ENCODE data around the gene CPN2. TPM values are rescaled to one million over a fixed set of nuclear protein-coding genes. Genes with fewer than 3 reads are reported as not detected.

CPN2 gene
- total and polyA plus RNA-seq, 10 of the 15 experiments (the other 5 are each of a cell fraction or from before 2014, with no cell fraction given): not detected

- Histone ChIP-seq H3K4me3 (no peak overlapping the region), H4K20me1 (ENCODE audit: control insufficient read depth, insufficient read depth) (no peaks in the 10 kb centered on the region), H3K4me2 (ENCODE audit: control insufficient read depth, insufficient read depth) (no peak overlapping the region), H2AFZ (ENCODE audit: control insufficient read depth, low read depth, low read length) (no peak overlapping the region), H3K9me3 (replicated peaks; ENCODE audit: control insufficient read depth, insufficient read depth, low read length) (no peaks in the 10 kb centered on the region), H3K36me3 (ENCODE audit: control insufficient read depth in 2 of 2, insufficient read depth in 2 of 2, low read length in 1 of 2) (no peaks in the 10 kb centered on the region), H3K79me2 (ENCODE audit: control insufficient read depth, insufficient read depth, low read length) (no peaks in the 10 kb centered on the region), H3K4me1 (ENCODE audit: control insufficient read depth, insufficient read depth, low read length) (no peaks in the 10 kb centered on the region), H3K27ac (ENCODE audit: control insufficient read depth, insufficient read depth) (no peak overlapping the region), H3K27me3 (replicated peaks in 1 of 2; ENCODE audit: control insufficient read depth in 2 of 2, insufficient read depth in 2 of 2, low read length in 1 of 2) (no peaks in the 10 kb centered on the region; a peak in 2 of 4 replicates), H3K9ac (ENCODE audit: control insufficient read depth, insufficient read depth, low read length) (no peak overlapping the region)
- ChIA-PET RAD21 (ENCODE audit: unreplicated experiment) (no interaction called here), CTCF (no interaction called here), SMC1A (ENCODE audit: uncharacterized antibody, unreplicated experiment) (no interaction called here), POLR2A (no interaction called here)
- DNase-seq (ENCODE audit: low read depth, low spot score): no peak
- in situ Hi-C loops (cut with MboI): no loop called here
- intact Hi-C loops (cut with micrococcal nuclease; ENCODE audit: unreplicated experiment): no loop called here
- TF ChIP-seq, protein P1, sequence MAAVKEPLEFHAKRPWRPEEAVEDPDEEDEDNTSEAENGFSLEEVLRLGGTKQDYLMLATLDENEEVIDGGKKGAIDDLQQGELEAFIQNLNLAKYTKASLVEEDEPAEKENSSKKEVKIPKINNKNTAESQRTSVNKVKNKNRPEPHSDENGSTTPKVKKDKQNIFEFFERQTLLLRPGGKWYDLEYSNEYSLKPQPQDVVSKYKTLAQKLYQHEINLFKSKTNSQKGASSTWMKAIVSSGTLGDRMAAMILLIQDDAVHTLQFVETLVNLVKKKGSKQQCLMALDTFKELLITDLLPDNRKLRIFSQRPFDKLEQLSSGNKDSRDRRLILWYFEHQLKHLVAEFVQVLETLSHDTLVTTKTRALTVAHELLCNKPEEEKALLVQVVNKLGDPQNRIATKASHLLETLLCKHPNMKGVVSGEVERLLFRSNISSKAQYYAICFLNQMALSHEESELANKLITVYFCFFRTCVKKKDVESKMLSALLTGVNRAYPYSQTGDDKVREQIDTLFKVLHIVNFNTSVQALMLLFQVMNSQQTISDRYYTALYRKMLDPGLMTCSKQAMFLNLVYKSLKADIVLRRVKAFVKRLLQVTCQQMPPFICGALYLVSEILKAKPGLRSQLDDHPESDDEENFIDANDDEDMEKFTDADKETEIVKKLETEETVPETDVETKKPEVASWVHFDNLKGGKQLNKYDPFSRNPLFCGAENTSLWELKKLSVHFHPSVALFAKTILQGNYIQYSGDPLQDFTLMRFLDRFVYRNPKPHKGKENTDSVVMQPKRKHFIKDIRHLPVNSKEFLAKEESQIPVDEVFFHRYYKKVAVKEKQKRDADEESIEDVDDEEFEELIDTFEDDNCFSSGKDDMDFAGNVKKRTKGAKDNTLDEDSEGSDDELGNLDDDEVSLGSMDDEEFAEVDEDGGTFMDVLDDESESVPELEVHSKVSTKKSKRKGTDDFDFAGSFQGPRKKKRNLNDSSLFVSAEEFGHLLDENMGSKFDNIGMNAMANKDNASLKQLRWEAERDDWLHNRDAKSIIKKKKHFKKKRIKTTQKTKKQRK (IDR thresholded peaks at IDR 0.05; ENCODE audit: low read depth, low read length): no peak
- no peak for TF ChIP-seq CTCF (IDR thresholded peaks at IDR 0.05 in 2 of 3, conservative IDR thresholded peaks at IDR 0.05 in 1 of 3; ENCODE audit: control insufficient read depth in 2 of 3, extremely low read depth in 1 of 3, insufficient read depth in 1 of 3, low read depth in 3 of 3, low read length in 3 of 3)
- TF ChIP-seq CUX1 (IDR thresholded peaks at IDR 0.05; ENCODE audit: insufficient replicate concordance, low read depth, low read length): no peak
- TF ChIP-seq, protein P2, sequence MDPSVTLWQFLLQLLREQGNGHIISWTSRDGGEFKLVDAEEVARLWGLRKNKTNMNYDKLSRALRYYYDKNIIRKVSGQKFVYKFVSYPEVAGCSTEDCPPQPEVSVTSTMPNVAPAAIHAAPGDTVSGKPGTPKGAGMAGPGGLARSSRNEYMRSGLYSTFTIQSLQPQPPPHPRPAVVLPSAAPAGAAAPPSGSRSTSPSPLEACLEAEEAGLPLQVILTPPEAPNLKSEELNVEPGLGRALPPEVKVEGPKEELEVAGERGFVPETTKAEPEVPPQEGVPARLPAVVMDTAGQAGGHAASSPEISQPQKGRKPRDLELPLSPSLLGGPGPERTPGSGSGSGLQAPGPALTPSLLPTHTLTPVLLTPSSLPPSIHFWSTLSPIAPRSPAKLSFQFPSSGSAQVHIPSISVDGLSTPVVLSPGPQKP (IDR thresholded peaks at IDR 0.05; ENCODE audit: low read depth, low read length): no peak
- TF ChIP-seq, protein P3, sequence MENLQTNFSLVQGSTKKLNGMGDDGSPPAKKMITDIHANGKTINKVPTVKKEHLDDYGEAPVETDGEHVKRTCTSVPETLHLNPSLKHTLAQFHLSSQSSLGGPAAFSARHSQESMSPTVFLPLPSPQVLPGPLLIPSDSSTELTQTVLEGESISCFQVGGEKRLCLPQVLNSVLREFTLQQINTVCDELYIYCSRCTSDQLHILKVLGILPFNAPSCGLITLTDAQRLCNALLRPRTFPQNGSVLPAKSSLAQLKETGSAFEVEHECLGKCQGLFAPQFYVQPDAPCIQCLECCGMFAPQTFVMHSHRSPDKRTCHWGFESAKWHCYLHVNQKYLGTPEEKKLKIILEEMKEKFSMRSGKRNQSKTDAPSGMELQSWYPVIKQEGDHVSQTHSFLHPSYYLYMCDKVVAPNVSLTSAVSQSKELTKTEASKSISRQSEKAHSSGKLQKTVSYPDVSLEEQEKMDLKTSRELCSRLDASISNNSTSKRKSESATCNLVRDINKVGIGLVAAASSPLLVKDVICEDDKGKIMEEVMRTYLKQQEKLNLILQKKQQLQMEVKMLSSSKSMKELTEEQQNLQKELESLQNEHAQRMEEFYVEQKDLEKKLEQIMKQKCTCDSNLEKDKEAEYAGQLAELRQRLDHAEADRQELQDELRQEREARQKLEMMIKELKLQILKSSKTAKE (IDR thresholded peaks at IDR 0.05; ENCODE audit: low read depth, poor library complexity, severe bottlenecking): no peak
- no peak for TF ChIP-seq POLR2A (IDR thresholded peaks at IDR 0.05; ENCODE audit: low read depth, low read length)
- TF ChIP-seq SMAD1 (IDR thresholded peaks at IDR 0.05; ENCODE audit: low read depth, partially characterized antibody): no peak
- TF ChIP-seq HDGF (IDR thresholded peaks at IDR 0.05): no peak
- no peak for TF ChIP-seq ZNF24 (IDR thresholded peaks at IDR 0.05)
- ATAC-seq: no peak
- FAIRE-seq: no peak
- BruUV-seq (replicated peaks): no TSS peak
- WGBS (ENCODE audit: insufficient coverage, insufficient replicate concordance, low lambda C conversion rate, missing lambda C conversion rate): 51% methylated on average over 17 of the region's 17 CpGs
Observed at GRCh38 chr3:194381460-194381875, 30.3 kb upstream of the CPN2 start.
